Stimulated activated CD4-positive, alpha-beta T cell treated with anti-CD3 and anti-CD28 coated beads, Interleukin-4, amount 100 ng/mL, for 48 hours (primary cell): Measurements from ENCODE around the gene ADCY6.

Source experiments
- DNase-seq, 2 donors: peaks; one replicate each; pipeline ENCODE4 v3.0.0-alpha.2; 2020; ENCODE audit warnings: low read depth in 2 of 2

ADCY6 gene

GRCh38 chr12:48815126-48816110, 26.5 kb upstream of the ADCY6 start:
- DNase-seq, result peak in 1 of 2 donors; percentile 42

- peak; percentile 77 for DNase-seq
These were observed 25.6 kb upstream of the ADCY6 start for GRCh38 chr12:48814262-48815125.

GRCh38 chr12:48813465-48814261, 24.8 kb upstream of the ADCY6 start:
- no peak for DNase-seq

- no peak for DNase-seq
These were observed 23.5 kb upstream of the ADCY6 start for GRCh38 chr12:48812389-48812788.

- no peak for DNase-seq
These were observed 22.7 kb upstream of the ADCY6 start for GRCh38 chr12:48811437-48812090.

- no peak for DNase-seq
These were observed 22.1 kb upstream of the ADCY6 start for GRCh38 chr12:48810903-48811431.

GRCh38 chr12:48807981-48808380, 19.1 kb upstream of the ADCY6 start:
- DNase-seq, result no peak

GRCh38 chr12:48803675-48804074, 14.8 kb upstream of the ADCY6 start:
- no peak for DNase-seq

- no peak for DNase-seq
These were observed 12.1 kb upstream of the ADCY6 start for GRCh38 chr12:48800971-48801370.

GRCh38 chr12:48800457-48800856, 11.6 kb upstream of the ADCY6 start:
- DNase-seq, result no peak

- no peak for DNase-seq
These were observed 8.1 kb upstream of the ADCY6 start for GRCh38 chr12:48796976-48797375.

GRCh38 chr12:48795550-48796455, 6.9 kb upstream of the ADCY6 start:
- DNase-seq, result peak; percentile 44 to 48

GRCh38 chr12:48794870-48795269, 6.0 kb upstream of the ADCY6 start:
- no peak for DNase-seq

GRCh38 chr12:48793696-48794095, 4.8 kb upstream of the ADCY6 start:
- DNase-seq, result no peak

GRCh38 chr12:48789858-48790326, 1.0 kb upstream of the ADCY6 start:
- DNase-seq, result no peak

GRCh38 chr12:48788524-48788853, 400 bp downstream of the ADCY6 start:
- no peak for DNase-seq

- no peak for DNase-seq
These were observed 932 bp downstream of the ADCY6 start for GRCh38 chr12:48787791-48788523.

GRCh38 chr12:48786591-48787544, 2.0 kb downstream of the ADCY6 start:
- DNase-seq, result no peak
